Fibroblast of skin of left biceps (primary cell): ENCODE data around the gene CLEC4M.

Experiments used
- DNase-seq, 2 experiments: peaks; one replicate each; pipeline ENCODE4 v3.0.0-alpha.2; 2013; ENCODE audit warnings: low read depth in 2 of 2

Gene CLEC4M

GRCh38 chr19:7762719-7763293 is at the start of gene CLEC4M:
CLEC4M (plus strand) TSS chr19:7763243; CDS start chr19:7763267, 24 bp downstream.
- DNase-seq = no peak

- DNase-seq = no peak
These were observed 47.4 kb upstream of the CLEC4M start for GRCh38 chr19:7715671-7716070.

- no peak for DNase-seq
These were observed 46.3 kb upstream of the CLEC4M start for GRCh38 chr19:7716762-7717161.

GRCh38 chr19:7718668-7719067 is 44.4 kb upstream of the CLEC4M start:
- DNase-seq = no peak

GRCh38 chr19:7720351-7720750 is 42.7 kb upstream of the CLEC4M start:
- no peak for DNase-seq

GRCh38 chr19:7722231-7722651 is 40.8 kb upstream of the CLEC4M start:
- no peak for DNase-seq

GRCh38 chr19:7725791-7726190 is 37.3 kb upstream of the CLEC4M start:
- no peak for DNase-seq

- no peak for DNase-seq
These were observed 33.8 kb upstream of the CLEC4M start for GRCh38 chr19:7729211-7729610.

- DNase-seq = no peak
These were observed 33.2 kb upstream of the CLEC4M start for GRCh38 chr19:7729831-7730285.

GRCh38 chr19:7730286-7731217 is 32.5 kb upstream of the CLEC4M start:
- no peak for DNase-seq

- no peak for DNase-seq
These were observed 31.8 kb upstream of the CLEC4M start for GRCh38 chr19:7731218-7731595.

- DNase-seq = no peak
These were observed 31.4 kb upstream of the CLEC4M start for GRCh38 chr19:7731615-7732014.

- no peak for DNase-seq
These were observed 31.0 kb upstream of the CLEC4M start, which contains the start of gene CLEC4G for GRCh38 chr19:7732045-7732444. CLEC4G (minus strand) TSS chr19:7732110; CDS start chr19:7732102, 8 bp downstream.

GRCh38 chr19:7733376-7733775 is 29.7 kb upstream of the CLEC4M start:
- no peak for DNase-seq

GRCh38 chr19:7734220-7735203 is 28.5 kb upstream of the CLEC4M start:
- no peak for DNase-seq

- DNase-seq = no peak
These were observed 26.9 kb upstream of the CLEC4M start for GRCh38 chr19:7736148-7736547.

- DNase-seq = no peak
These were observed 25.8 kb upstream of the CLEC4M start for GRCh38 chr19:7737215-7737614.

GRCh38 chr19:7738023-7738422 is 25.0 kb upstream of the CLEC4M start:
- DNase-seq = no peak

- no peak for DNase-seq
These were observed 23.8 kb upstream of the CLEC4M start for GRCh38 chr19:7739211-7739755.

- DNase-seq = no peak
These were observed 23.0 kb upstream of the CLEC4M start for GRCh38 chr19:7739801-7740681.

GRCh38 chr19:7740682-7741054 is 22.4 kb upstream of the CLEC4M start:
- no peak for DNase-seq
